Gastrocnemius medialis (tissue), 4 donors: ENCODE data around the gene GDAP2.

Source experiments
- CTCF ChIP-seq, 5 experiments: fragments of 450-650 bp in 3 of 5; fragments of 200-600 bp in 2 of 5; sonication (generic) in 2 of 5; IDR thresholded peaks in 4 of 5; conservative IDR thresholded peaks in 1 of 5; 1 replicate in 4 of 5; 2 replicates in 1 of 5; pipeline ENCODE4 v1.5.1; 2016 to 2019; ENCODE audit warnings: antibody characterized with exemption in 5 of 5, mild to moderate bottlenecking in 3 of 5, moderate library complexity in 3 of 5
- POLR2A ChIP-seq, 2 donors: fragments of 450-650 bp; IDR thresholded peaks; one replicate each; pipeline ENCODE4 v1.6.1; 2017; ENCODE audit warnings: antibody characterized with exemption in 2 of 2, mild to moderate bottlenecking in 2 of 2, moderate library complexity in 2 of 2

DNA sequence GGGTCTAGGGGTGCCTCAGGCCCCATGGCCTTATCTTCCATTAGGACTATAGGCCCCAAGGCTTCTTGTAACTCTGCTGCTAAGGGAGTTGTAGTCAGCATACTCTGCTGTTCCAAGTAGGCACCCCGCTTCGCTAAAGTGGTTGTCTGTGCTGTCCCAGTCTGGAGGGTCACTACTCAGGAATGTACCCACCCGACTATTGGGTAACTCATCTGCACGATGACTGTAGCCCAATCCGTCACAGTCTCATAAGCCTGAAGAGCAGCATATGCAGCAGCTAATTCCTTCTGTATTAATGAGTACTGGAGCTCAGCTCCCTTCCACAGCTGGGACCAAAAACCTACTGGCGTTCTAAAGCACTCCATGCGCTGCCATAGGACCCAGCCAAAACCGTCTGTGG is 111.0 kb downstream of the GDAP2 start:
- TF ChIP-seq POLR2A (IDR thresholded peaks at IDR 0.05) = no peak
- TF ChIP-seq CTCF (IDR thresholded peaks at IDR 0.05 in 4 of 5, conservative IDR thresholded peaks at IDR 0.05 in 1 of 5) = no peak
